SK-N-SH (cell line): Measurements from ENCODE around the gene FSD2. TPM values are rescaled to one million over a fixed set of nuclear protein-coding genes. Genes with fewer than 3 reads are reported as not detected.
A peak's percentile ranks its signal among the peaks of the same experiment; 100 is the strongest.

ENCODE experiments used
- CTCF ChIA-PET: fragments of 300-600, 350-600 bp; formaldehyde crosslinking; extraction: SDS; loops from one replicate; lab custom pipeline; 2021; lab: Yijun Ruan, JAX
- POLR2A ChIA-PET: fragments of 350-600 bp; sonication (Branson Sonifier 250); formaldehyde crosslinking; extraction: SDS; loops from one replicate; lab custom pipeline; 2020; ENCODE audit warnings: antibody characterized with exemption, inconsistent platforms; lab: Yijun Ruan, JAX
- DNase-seq: peaks from one replicate; pipeline ENCODE4 v3.0.0; 2012
- H2AFZ ChIP-seq: fragments of 200-600 bp; sonication (generic); 2 replicates; pipeline ENCODE4 v1.8.1; 2016; ENCODE audit warnings: antibody characterized with exemption, mild to moderate bottlenecking, low read depth
- H3F3A ChIP-seq: fragments of 200-600 bp; sonication (generic); replicated peaks from 2 replicates; pipeline ENCODE3; 2016; ENCODE audit warnings: antibody characterized with exemption, mild to moderate bottlenecking; ENCODE audit not compliant: insufficient read depth
- H3K27ac ChIP-seq, 2 experiments: fragments of 200-500 bp in 1 of 2; fragments of 200-600 bp in 1 of 2; sonication (Bioruptor generic) in 1 of 2; sonication (generic), shearing (Covaris generic) in 1 of 2; 2 replicates each; pipeline versions ENCODE4 v1.5.1 to v1.6.1; 2014 to 2016; ENCODE audit warnings: low read depth in 2 of 2, inconsistent platforms in 1 of 2, low read length in 1 of 2, mild to moderate bottlenecking in 1 of 2, mixed read lengths in 1 of 2
- H3K27me3 ChIP-seq: fragments of 200-600 bp; sonication (generic), shearing (Covaris generic); 2 replicates; pipeline ENCODE4 v1.6.1; 2016; ENCODE audit warnings: mixed run types; ENCODE audit not compliant: insufficient read depth
- H3K36me3 ChIP-seq, 2 experiments: fragments of 200-500 bp in 1 of 2; fragments of 200-600 bp in 1 of 2; sonication (Bioruptor generic) in 1 of 2; sonication (generic) in 1 of 2; replicated peaks in 1 of 2; 2 replicates each; pipeline versions ENCODE3 to v1.5.1; 2014 to 2016; ENCODE audit warnings: low read length in 1 of 2, mild to moderate bottlenecking in 1 of 2; ENCODE audit not compliant: insufficient read depth in 2 of 2, control insufficient read depth in 1 of 2
- H3K4me1 ChIP-seq, 2 experiments: fragments of 200-500 bp in 1 of 2; fragments of 200-600 bp in 1 of 2; sonication (Bioruptor generic) in 1 of 2; sonication (generic), shearing (Covaris generic) in 1 of 2; 2 replicates each; pipeline versions ENCODE4 v1.5.1 to v1.6.1; 2014 to 2016; ENCODE audit warnings: low read depth in 1 of 2, low read length in 1 of 2, mixed run types in 1 of 2; ENCODE audit not compliant: insufficient read depth in 2 of 2, control insufficient read depth in 1 of 2
- H3K4me2 ChIP-seq: fragments of 200-600 bp; sonication (generic), shearing (Covaris generic); 2 replicates; pipeline ENCODE4 v1.6.1; 2017; ENCODE audit warnings: mixed run types
- H3K4me3 ChIP-seq, 2 experiments: fragments of 200-500 bp in 1 of 2; fragments of 200-600 bp in 1 of 2; sonication (Bioruptor generic) in 1 of 2; sonication (generic), shearing (Covaris generic) in 1 of 2; 2 replicates each; pipeline versions ENCODE4 v1.5.1 to v1.8.1; 2014 to 2016; ENCODE audit warnings: low read depth in 2 of 2, inconsistent platforms in 1 of 2, low read length in 1 of 2, mild to moderate bottlenecking in 1 of 2, mixed read lengths in 1 of 2, moderate library complexity in 1 of 2
- H3K79me2 ChIP-seq: fragments of 200-600 bp; sonication (generic); 2 replicates; pipeline ENCODE4 v1.8.1; 2017; ENCODE audit warnings: mild to moderate bottlenecking; ENCODE audit not compliant: insufficient read depth
- H3K9ac ChIP-seq: fragments of 200-600 bp; sonication (generic); 2 replicates; pipeline ENCODE4 v1.6.1; 2017; ENCODE audit warnings: mixed run types
- H3K9me2 ChIP-seq: fragments of 200-600 bp; sonication (generic); 2 replicates; pipeline ENCODE4 v1.6.1; 2017; ENCODE audit warnings: mixed run types
- H3K9me3 ChIP-seq: fragments of 200-600 bp; sonication (generic); 2 replicates; pipeline ENCODE4 v1.6.1; 2017; ENCODE audit warnings: mixed run types, mild to moderate bottlenecking, moderate library complexity
- H4K20me1 ChIP-seq: fragments of 200-600 bp; sonication (generic); 2 replicates; pipeline ENCODE4 v1.6.1; 2017; ENCODE audit warnings: mild to moderate bottlenecking, mixed run types; ENCODE audit not compliant: insufficient read depth
- CHD2 ChIP-seq: fragments of 150-350 bp; IDR thresholded peaks from 2 replicates; pipeline ENCODE4 v1.6.1; 2018; ENCODE audit warnings: low read length; ENCODE audit not compliant: partially characterized antibody
- ELF1 ChIP-seq: IDR thresholded peaks from 2 replicates; pipeline ENCODE4 v1.4.0; 2012
- EZH2phosphoT487 ChIP-seq: fragments of 200-600 bp; sonication (generic); IDR thresholded peaks from 2 replicates; pipeline ENCODE4 v1.6.1; 2017; ENCODE audit warnings: low read depth, mixed run types, mild to moderate bottlenecking, antibody characterized with exemption, moderate library complexity, borderline replicate concordance
- FOXM1 ChIP-seq: IDR thresholded peaks from 2 replicates; pipeline ENCODE4 v1.4.0; 2012; ENCODE audit warnings: low read depth, mild to moderate bottlenecking
- GATA2 ChIP-seq: sonication (generic); formaldehyde crosslinking; IDR thresholded peaks from 2 replicates; pipeline ENCODE4 v1.5.0; 2020; ENCODE audit warnings: mild to moderate bottlenecking, missing genetic modification reagents
- JUND ChIP-seq: IDR thresholded peaks from 2 replicates; pipeline ENCODE4 v1.4.0; 2012
- MEF2A ChIP-seq: IDR thresholded peaks from 2 replicates; pipeline ENCODE4 v1.4.0; 2012; ENCODE audit warnings: low read depth, borderline replicate concordance
- NFIC ChIP-seq: IDR thresholded peaks from 2 replicates; pipeline ENCODE4 v1.4.0; 2012; ENCODE audit warnings: borderline replicate concordance
- PBX3 ChIP-seq: IDR thresholded peaks from 2 replicates; pipeline ENCODE4; 2012
- REST ChIP-seq: IDR thresholded peaks from 2 replicates; pipeline ENCODE4 v1.6.1; 2012; ENCODE audit warnings: mild to moderate bottlenecking, low read depth, low read length, moderate library complexity
- RFX5 ChIP-seq: IDR thresholded peaks from 2 replicates; pipeline ENCODE4 v1.6.1; 2012; ENCODE audit warnings: mild to moderate bottlenecking, improper control_type of control experiment, low read length
- SIN3A ChIP-seq: IDR thresholded peaks from 2 replicates; pipeline ENCODE4 v1.6.1; 2012; ENCODE audit warnings: low read depth, mild to moderate bottlenecking, low read length, moderate library complexity, borderline replicate concordance
- SMC3 ChIP-seq: IDR thresholded peaks from 2 replicates; pipeline ENCODE4 v1.6.1; 2012; ENCODE audit warnings: low read depth, low read length, improper control_type of control experiment
- TAF1 ChIP-seq: IDR thresholded peaks from 2 replicates; pipeline ENCODE4 v1.6.1; 2012; ENCODE audit warnings: low read depth, mild to moderate bottlenecking, low read length, moderate library complexity, borderline replicate concordance
- TCF12 ChIP-seq: IDR thresholded peaks from 2 replicates; pipeline ENCODE4 v1.4.0; 2012
- USF1 ChIP-seq: IDR thresholded peaks from 2 replicates; pipeline ENCODE4 v1.4.0; 2012; ENCODE audit warnings: low read depth, borderline replicate concordance
- USF2 ChIP-seq: fragments of 150-350 bp; IDR thresholded peaks from 2 replicates; pipeline ENCODE4 v1.6.1; 2017; ENCODE audit warnings: antibody characterized with exemption, low read length, low read depth, borderline replicate concordance
- YY1 ChIP-seq: IDR thresholded peaks from 2 replicates; pipeline ENCODE4 v1.4.0; 2012; ENCODE audit warnings: low read depth, mild to moderate bottlenecking
- WGBS: methylation state at CpG from one replicate; pipeline ENCODE4 v1.1.6; 2017; ENCODE audit warnings: low lambda C conversion rate; 5-methylcytosine and 5-hydroxymethylcytosine counted together
- polyA plus RNA-seq, 3 experiments: library from polyadenylated mRNA; depleted of rRNA; stranded (reverse); fragments of >200 nt; gene quantifications; 2 replicates each; pipeline ENCODE4 v1.2.3, GENCODE V29; 2012

Gene FSD2
- polyA plus RNA-seq, 1 of the 3 experiments (the other 2 are of a cell fraction), result not detected

- H3K27ac ChIP-seq, result no peak overlapping the region
- H3K27me3 ChIP-seq, result no peaks in the 10 kb centered on the region
- peaks cover 7 to 9% of the 10 kb centered on the region in 2 experiments; a peak in 2 of 4 replicates for H3K4me1 ChIP-seq
- CTCF ChIA-PET, result interaction anchor here (0.6 to 1.3 kb wide), 4 partner anchors 36 to 273 kb away, joined by 3 to 4 read pairs (median 4); no protein-coding TSS in a partner anchor
- H3K36me3 ChIP-seq, result peaks cover 31 to 35% of the 10 kb centered on the region in 2 experiments
- no peak overlapping the region for H3K4me3 ChIP-seq
- H3F3A ChIP-seq, result peaks cover 5% of the 10 kb centered on the region
- no peak overlapping the region for H2AFZ ChIP-seq
- POLR2A ChIA-PET, result no interaction called here
- no peak overlapping the region for H3K9ac ChIP-seq
- no peaks in the 10 kb centered on the region for H3K9me2 ChIP-seq
- H4K20me1 ChIP-seq, result no peaks in the 10 kb centered on the region
- 90% methylated on average over 4 of the region's 4 CpGs for WGBS
- TF ChIP-seq FOXM1, result no peak
- no peak for TF ChIP-seq JUND
- TF ChIP-seq RFX5, result no peak
- TF ChIP-seq NFIC, result no peak
- no peak for TF ChIP-seq PBX3
- no peak for TF ChIP-seq CHD2
- TF ChIP-seq MEF2A, result no peak
- TF ChIP-seq EZH2phosphoT487, result no peak
- TF ChIP-seq ELF1, result no peak
- no peak for TF ChIP-seq YY1
- no peak for TF ChIP-seq SIN3A
- TF ChIP-seq GATA2, result no peak
- no peak for TF ChIP-seq TCF12
- TF ChIP-seq, all 33 proteins: peak for 0
- Histone ChIP-seq H3K79me2 (peaks cover 57% of the 10 kb centered on the region), H3K9me3 (no peaks in the 10 kb centered on the region), H3K4me2 (no peak overlapping the region)
- DNase-seq, result no peak
Measured at GRCh38 chr15:82812994-82813393, 7.1 kb upstream of the FSD2 start.

GRCh38 chr15:82810890-82811426 is 5.1 kb upstream of the FSD2 start:
- Histone ChIP-seq H3K4me3 (peak overlapping the region; percentile 88 to 92), H3K9me2 (no peaks in the 10 kb centered on the region), H3K4me2 (peak overlapping the region; percentile 81)
- no peak for DNase-seq
- TF ChIP-seq USF2 (no peak), SMC3 (no peak), REST (no peak), TAF1 (no peak), PBX3 (no peak), RFX5 (no peak), USF1 (no peak)
- TF ChIP-seq, all 33 proteins: peak for 0
- Histone ChIP-seq H3K9ac (peak overlapping the region; percentile 84), H3K27ac (peak overlapping the region; percentile 87 to 90), H3K27me3 (no peaks in the 10 kb centered on the region), H2AFZ (peak overlapping the region; percentile 52; the same call in 1 of the 2 replicates), H3K4me1 (peaks cover 7 to 9% of the 10 kb centered on the region in 2 experiments; a peak in 2 of 4 replicates), H3K36me3 (peaks cover 11 to 27% of the 10 kb centered on the region in 2 experiments), H4K20me1 (no peaks in the 10 kb centered on the region), H3F3A (peaks cover 5% of the 10 kb centered on the region), H3K79me2 (peaks cover 51% of the 10 kb centered on the region), H3K9me3 (no peaks in the 10 kb centered on the region)
- WGBS, result 7% methylated on average over 6 of the region's 6 CpGs
- ChIA-PET CTCF (interaction anchor here (0.6 to 3.3 kb wide), 6 partner anchors 7 to 280 kb away, joined by 3 to 12 read pairs (median 6); partner anchors contain the start of gene C15orf40), POLR2A (interaction anchor here (1.2 kb wide), 1 partner anchor 271 kb away, joined by 3 read pairs; the partner anchor contains the start of gene RPS17)
